Measurements from ENCODE around the gene UTS2.

GRCh38 chr1:7838714-7839113 is 14.2 kb downstream of the UTS2 start:
- TF ChIP-seq BHLHE40 (IDR thresholded peaks at IDR 0.05; ENCODE audit: low read depth, low read length) (no peak), CTCF (conservative IDR thresholded peaks at IDR 0.05; ENCODE audit: low read depth, low read length) (no peak), RFX5 (IDR thresholded peaks at IDR 0.05; ENCODE audit: low read depth, low read length) (no peak), ELK1 (IDR thresholded peaks at IDR 0.05; ENCODE audit: borderline replicate concordance, low read depth, low read length) (no peak), POLR2A (IDR thresholded peaks at IDR 0.05; ENCODE audit: low read depth, low read length) (no peak), RAD21 (IDR thresholded peaks at IDR 0.05; ENCODE audit: low read length) (no peak), FOS (IDR thresholded peaks at IDR 0.05; ENCODE audit: low read depth, low read length) (no peak), CHD1 (IDR thresholded peaks at IDR 0.05; ENCODE audit: low read depth, low read length) (no peak), SMC3 (IDR thresholded peaks at IDR 0.05; ENCODE audit: low read depth, low read length) (no peak), CEBPB (IDR thresholded peaks at IDR 0.05; ENCODE audit: low read depth, low read length) (no peak), MXI1 (IDR thresholded peaks at IDR 0.05; ENCODE audit: borderline replicate concordance, low read depth, low read length) (no peak), RCOR1 (IDR thresholded peaks at IDR 0.05; ENCODE audit: insufficient replicate concordance, low read length) (no peak), USF2 (IDR thresholded peaks at IDR 0.05; ENCODE audit: low read depth, low read length) (no peak), MAZ (IDR thresholded peaks at IDR 0.05; ENCODE audit: borderline replicate concordance, low read depth, low read length) (no peak)
